Measurements from ENCODE around the gene ICAM2.

DNA sequence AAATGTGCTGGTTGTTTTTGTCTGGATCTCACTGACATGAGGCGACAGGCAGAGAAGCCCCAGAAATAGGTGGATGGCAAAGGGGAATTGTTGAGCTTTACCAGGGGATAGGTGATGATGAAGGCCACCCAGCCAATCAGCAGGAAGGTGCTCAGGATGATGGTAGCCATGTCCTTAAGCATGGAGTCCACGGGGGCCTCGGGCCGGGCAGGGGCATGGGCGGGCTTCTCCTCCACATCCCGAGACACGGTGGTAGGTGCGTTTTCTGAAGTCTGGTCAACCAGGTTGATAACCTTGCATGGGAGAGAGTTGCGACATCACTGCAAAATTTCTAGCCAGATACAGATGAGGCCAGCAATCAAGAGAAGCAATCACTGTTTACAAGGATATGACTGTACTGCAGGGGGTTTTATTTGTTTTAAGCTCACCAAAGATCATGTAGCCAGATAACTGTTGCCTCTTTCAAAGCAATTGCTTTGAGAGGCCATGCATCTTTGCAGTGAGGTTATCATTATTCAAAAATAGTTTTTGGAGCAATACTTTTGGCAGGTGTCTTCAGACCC is 37.3 kb upstream of the ICAM2 start:
- TF ChIP-seq CTCF (IDR thresholded peaks at IDR 0.05): no peak
- no peak for TF ChIP-seq POLR2A (IDR thresholded peaks at IDR 0.05)
